Glutamatergic neuron (in vitro differentiated cells): ENCODE results near the gene ADCY5. TPM values are rescaled to one million over a fixed set of nuclear protein-coding genes. Genes with fewer than 3 reads are reported as not detected.

Experiments
- DNase-seq: peaks from one replicate; pipeline ENCODE4 v3.0.0; 2022
- H3K27ac Mint-ChIP-seq: one replicate; pipeline ENCODE4 v1.8.0; 2020; ENCODE audit warnings: mild to moderate bottlenecking, mixed read lengths, inconsistent platforms; ENCODE audit not compliant: unreplicated experiment
- H3K27me3 Mint-ChIP-seq: one replicate; pipeline ENCODE4 v1.8.0; 2020; ENCODE audit warnings: mild to moderate bottlenecking, moderate library complexity, mixed read lengths, inconsistent platforms; ENCODE audit not compliant: unreplicated experiment
- H3K36me3 Mint-ChIP-seq: one replicate; pipeline ENCODE4 v1.8.0; 2020; ENCODE audit warnings: mild to moderate bottlenecking, mixed read lengths, inconsistent platforms; ENCODE audit not compliant: unreplicated experiment
- H3K4me1 Mint-ChIP-seq: one replicate; pipeline ENCODE4 v1.8.0; 2020; ENCODE audit warnings: mild to moderate bottlenecking, low read depth, mixed read lengths, inconsistent platforms; ENCODE audit not compliant: unreplicated experiment
- H3K4me3 Mint-ChIP-seq: one replicate; pipeline ENCODE4 v1.8.0; 2020; ENCODE audit warnings: mild to moderate bottlenecking, mixed read lengths, inconsistent platforms; ENCODE audit not compliant: unreplicated experiment
- H3K9me3 Mint-ChIP-seq: one replicate; pipeline ENCODE4 v1.8.0; 2020; ENCODE audit warnings: mild to moderate bottlenecking, moderate library complexity, mixed read lengths, inconsistent platforms; ENCODE audit not compliant: unreplicated experiment
- total RNA-seq: library from RNA; stranded (reverse); fragmentation: NEBNext Ultra II Directional; extraction: Animal tissue kit (Norgen Biotek cat#: 25700); gene quantifications from one replicate; pipeline ENCODE4 v1.2.1, GENCODE V29; 2021; ENCODE audit not compliant: unreplicated experiment
- TF ChIP-seq, protein P1 (sequence below): fragments of 200-600 bp; sonication (generic); IDR thresholded peaks from one replicate; pipeline ENCODE4 v1.5.0; 2021; ENCODE audit not compliant: partially characterized antibody, unreplicated experiment

The ADCY5 gene
- total RNA-seq, 1 donor from 2014 or later = 2.1 TPM

DNA sequence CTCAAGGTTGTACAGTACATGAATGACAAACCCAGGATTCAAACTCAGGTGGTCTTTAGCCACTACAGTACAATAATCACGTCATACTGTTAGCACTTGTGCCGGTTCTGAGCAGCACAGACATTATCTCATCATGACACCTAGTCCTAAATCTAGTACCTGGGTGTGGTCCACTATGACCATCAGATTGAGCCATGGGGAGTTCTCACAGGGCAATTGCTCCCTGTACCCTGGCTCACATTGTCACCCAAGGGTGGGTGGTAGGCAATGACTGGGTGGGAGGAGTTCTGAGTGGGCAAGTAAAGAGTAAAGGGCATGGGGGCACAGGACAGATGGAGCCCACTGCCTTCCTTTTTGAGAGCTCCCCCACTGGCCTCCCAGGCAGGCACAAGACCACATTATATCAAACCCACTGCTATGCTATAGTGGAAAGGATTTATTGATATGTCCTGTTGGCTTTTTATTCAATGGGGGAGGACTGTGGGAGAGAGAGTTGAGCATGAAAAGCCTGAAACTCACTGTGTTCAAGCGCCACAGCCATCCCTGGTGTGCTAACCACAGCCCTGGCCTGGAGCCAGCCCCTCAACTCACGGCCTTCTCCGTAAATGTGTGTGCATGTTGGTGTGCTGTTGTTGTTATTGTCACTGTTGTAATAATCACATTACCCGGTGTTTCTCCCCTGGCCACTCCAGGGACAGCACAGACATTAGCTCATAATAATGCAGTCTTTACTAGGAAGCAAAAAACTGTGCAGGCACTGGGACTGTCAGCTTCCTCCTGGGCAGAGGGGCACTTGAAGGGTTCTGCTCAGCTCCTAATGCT is 27.3 kb downstream of the ADCY5 start:
- Mint-ChIP-seq H3K9me3 (no peaks in the 10 kb centered on the region), H3K27me3 (peaks cover 8% of the 10 kb centered on the region), H3K4me3 (peak overlapping the region; percentile 32), H3K27ac (no peak overlapping the region), H3K36me3 (no peaks in the 10 kb centered on the region), H3K4me1 (peaks cover 10% of the 10 kb centered on the region)
- TF ChIP-seq, protein P1, sequence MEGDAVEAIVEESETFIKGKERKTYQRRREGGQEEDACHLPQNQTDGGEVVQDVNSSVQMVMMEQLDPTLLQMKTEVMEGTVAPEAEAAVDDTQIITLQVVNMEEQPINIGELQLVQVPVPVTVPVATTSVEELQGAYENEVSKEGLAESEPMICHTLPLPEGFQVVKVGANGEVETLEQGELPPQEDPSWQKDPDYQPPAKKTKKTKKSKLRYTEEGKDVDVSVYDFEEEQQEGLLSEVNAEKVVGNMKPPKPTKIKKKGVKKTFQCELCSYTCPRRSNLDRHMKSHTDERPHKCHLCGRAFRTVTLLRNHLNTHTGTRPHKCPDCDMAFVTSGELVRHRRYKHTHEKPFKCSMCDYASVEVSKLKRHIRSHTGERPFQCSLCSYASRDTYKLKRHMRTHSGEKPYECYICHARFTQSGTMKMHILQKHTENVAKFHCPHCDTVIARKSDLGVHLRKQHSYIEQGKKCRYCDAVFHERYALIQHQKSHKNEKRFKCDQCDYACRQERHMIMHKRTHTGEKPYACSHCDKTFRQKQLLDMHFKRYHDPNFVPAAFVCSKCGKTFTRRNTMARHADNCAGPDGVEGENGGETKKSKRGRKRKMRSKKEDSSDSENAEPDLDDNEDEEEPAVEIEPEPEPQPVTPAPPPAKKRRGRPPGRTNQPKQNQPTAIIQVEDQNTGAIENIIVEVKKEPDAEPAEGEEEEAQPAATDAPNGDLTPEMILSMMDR = no peak
- no peak for DNase-seq

DNA sequence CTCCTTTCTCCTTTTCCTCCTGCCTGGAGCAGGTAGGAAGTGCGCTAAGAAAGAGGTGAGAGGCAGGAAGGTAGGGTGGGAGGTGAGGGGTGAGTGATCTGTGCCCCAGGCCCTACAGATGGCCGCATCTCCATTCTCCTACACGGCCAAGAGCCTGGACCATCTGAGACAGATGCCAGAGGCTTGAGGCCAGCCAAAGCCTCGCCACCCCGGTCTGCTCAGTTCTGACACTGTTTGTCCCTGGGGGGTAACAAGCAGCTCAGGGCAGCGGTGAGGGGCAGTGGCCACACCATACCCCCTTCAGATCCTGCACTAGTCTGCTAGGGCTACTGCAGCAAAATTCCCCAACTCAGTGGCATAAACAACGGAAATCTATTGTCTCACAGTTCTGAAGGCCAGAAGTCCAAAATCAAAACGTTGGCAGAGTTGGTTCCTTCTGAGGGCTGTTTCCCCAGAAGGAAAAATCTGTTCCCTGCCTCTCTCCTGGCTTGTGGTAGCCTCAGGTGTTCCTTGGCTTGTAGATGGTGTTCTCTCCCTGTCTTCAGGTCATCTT is 28.4 kb downstream of the ADCY5 start:
- Mint-ChIP-seq H3K4me3 (no peak overlapping the region), H3K4me1 (peaks cover 12% of the 10 kb centered on the region), H3K36me3 (no peaks in the 10 kb centered on the region), H3K27me3 (peaks cover 6% of the 10 kb centered on the region), H3K27ac (no peak overlapping the region), H3K9me3 (no peaks in the 10 kb centered on the region)
- DNase-seq = no peak
- TF ChIP-seq, protein P1 = no peak

DNA sequence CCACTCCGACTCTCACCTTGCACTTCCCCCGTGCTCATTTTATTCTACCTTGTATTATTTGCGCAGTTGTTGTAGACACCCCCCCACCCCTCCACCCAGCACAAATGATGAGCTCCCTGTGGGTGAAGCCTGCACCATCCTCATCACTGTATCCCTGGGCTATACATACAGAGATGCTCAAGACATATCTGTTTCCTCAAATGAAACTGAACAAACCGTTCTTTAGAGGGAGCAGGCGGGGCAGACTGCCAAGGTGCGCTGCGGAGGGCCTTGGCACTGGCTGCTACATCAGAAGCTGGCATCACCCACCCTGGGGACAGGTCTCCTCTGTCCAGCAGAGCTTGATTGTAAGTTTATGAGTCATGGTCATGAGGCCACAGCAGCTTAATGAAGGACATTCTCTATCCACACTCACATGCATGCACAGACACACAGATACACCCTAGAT is 29.0 kb downstream of the ADCY5 start:
- H3K4me3 Mint-ChIP-seq = no peak overlapping the region
- H3K36me3 Mint-ChIP-seq = no peaks in the 10 kb centered on the region
- H3K4me1 Mint-ChIP-seq = peaks cover 10% of the 10 kb centered on the region
- DNase-seq = no peak
- H3K9me3 Mint-ChIP-seq = no peaks in the 10 kb centered on the region
- TF ChIP-seq, protein P1 = no peak
- H3K27me3 Mint-ChIP-seq = peaks cover 6% of the 10 kb centered on the region
- H3K27ac Mint-ChIP-seq = no peak overlapping the region

DNA sequence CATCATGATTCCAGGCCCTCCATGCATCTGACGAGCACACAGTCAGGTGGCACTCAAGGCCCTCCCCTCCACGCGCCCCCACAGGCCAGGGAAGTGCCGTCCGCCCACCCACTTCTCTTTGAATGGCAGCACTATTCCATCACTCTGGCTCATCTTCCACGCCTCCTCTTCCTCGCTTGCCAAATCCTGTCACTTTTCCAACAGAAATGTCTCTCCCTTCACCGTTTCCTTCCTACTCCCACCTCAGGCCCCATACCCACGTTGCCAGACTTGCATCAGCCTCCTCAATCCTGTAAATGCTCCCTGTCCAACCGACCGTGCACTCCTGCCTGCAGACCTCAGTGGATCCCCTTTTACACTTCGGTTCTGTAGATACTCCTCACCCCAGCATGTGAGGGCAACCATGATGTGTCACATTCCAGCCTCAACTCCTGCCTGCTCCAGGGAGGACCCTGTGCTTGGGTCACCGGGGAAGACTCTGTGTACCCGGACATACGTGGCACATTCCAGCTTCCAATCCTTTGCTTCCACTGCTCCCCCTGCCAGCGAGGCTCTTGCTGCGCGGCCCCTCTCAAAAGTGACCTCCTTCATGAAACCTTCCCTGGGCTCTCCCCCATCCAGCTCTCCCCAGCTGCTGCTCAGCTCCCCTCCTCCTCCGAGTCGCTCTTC is 29.6 kb downstream of the ADCY5 start:
- Mint-ChIP-seq H3K4me3 (no peak overlapping the region), H3K36me3 (no peaks in the 10 kb centered on the region), H3K9me3 (no peaks in the 10 kb centered on the region), H3K27ac (no peak overlapping the region), H3K4me1 (peaks cover 10% of the 10 kb centered on the region), H3K27me3 (peaks cover 4% of the 10 kb centered on the region)
- TF ChIP-seq, protein P1 = no peak
- DNase-seq = no peak

DNA sequence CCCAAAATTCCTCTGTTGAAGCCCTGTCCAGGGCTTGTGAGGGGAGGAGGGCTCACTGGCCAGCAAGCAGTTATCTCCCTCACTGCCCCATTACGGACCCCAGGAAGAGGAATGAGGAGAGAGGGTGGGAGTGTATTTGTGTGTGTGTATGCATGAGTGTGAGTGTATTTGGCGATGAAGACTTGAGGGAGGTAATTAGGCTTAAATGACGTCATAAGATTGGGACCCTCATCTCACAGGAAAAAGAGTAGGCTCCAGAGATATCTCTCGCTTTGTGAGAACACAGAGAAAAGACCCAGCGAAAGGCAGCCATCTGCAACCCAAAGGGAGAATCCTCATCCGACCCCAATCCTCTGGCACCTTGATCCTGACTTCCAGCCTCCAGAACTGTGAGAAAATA is 32.2 kb downstream of the ADCY5 start:
- DNase-seq = no peak
- peaks cover 5% of the 10 kb centered on the region for H3K27me3 Mint-ChIP-seq
- no peak overlapping the region for H3K27ac Mint-ChIP-seq
- no peaks in the 10 kb centered on the region for H3K36me3 Mint-ChIP-seq
- H3K4me3 Mint-ChIP-seq = no peak overlapping the region
- peaks cover 6% of the 10 kb centered on the region for H3K9me3 Mint-ChIP-seq
- H3K4me1 Mint-ChIP-seq = peaks cover 22% of the 10 kb centered on the region
- TF ChIP-seq, protein P1 = no peak
